BJ (cell line): ENCODE measurements around the gene DCAF8. TPM values are rescaled to one million over a fixed set of nuclear protein-coding genes. Genes with fewer than 3 reads are reported as not detected.

Source experiments
- CTCF ChIA-PET: fragments of 350-600 bp; formaldehyde crosslinking; extraction: SDS; loops from one replicate; lab custom pipeline; 2021; ENCODE audit warnings: antibody characterized with exemption, inconsistent platforms; lab: Yijun Ruan, JAX
- POLR2A ChIA-PET: fragments of 300-600 bp; sonication (Branson Sonifier 250); formaldehyde crosslinking; extraction: SDS; loops from one replicate; lab custom pipeline; 2021; ENCODE audit warnings: antibody characterized with exemption; lab: Charles Lee
- DNase-seq: peaks from one replicate; pipeline ENCODE4 v3.0.0-alpha.2; 2011; ENCODE audit warnings: low read depth
- H3K27me3 ChIP-seq: 2 replicates; pipeline ENCODE4 v1.6.0; 2011; ENCODE audit warnings: low read length; ENCODE audit not compliant: control insufficient read depth, insufficient read depth
- H3K36me3 ChIP-seq: 2 replicates; pipeline ENCODE4 v1.5.1; 2011; ENCODE audit warnings: low read length; ENCODE audit not compliant: control insufficient read depth, insufficient read depth
- H3K4me3 ChIP-seq: 2 replicates; pipeline ENCODE4 v1.5.1; 2011; ENCODE audit warnings: low read depth, mild to moderate bottlenecking, control low read depth, low read length
- polyA plus RNA-seq: library from polyadenylated mRNA; depleted of rRNA; stranded (reverse); fragments of >200 nt; gene quantifications from 2 replicates; pipeline ENCODE4 v1.2.3, GENCODE V29; 2011
- TF ChIP-seq, protein P1 (sequence below): IDR thresholded peaks from 2 replicates; pipeline ENCODE4 v1.5.1; 2011; ENCODE audit warnings: low read depth, mild to moderate bottlenecking, control low read depth, inconsistent platforms, low read length, moderate library complexity; ENCODE audit not compliant: insufficient read depth

Gene DCAF8
- polyA plus RNA-seq, 1 experiment, result 84.0 TPM

DNA sequence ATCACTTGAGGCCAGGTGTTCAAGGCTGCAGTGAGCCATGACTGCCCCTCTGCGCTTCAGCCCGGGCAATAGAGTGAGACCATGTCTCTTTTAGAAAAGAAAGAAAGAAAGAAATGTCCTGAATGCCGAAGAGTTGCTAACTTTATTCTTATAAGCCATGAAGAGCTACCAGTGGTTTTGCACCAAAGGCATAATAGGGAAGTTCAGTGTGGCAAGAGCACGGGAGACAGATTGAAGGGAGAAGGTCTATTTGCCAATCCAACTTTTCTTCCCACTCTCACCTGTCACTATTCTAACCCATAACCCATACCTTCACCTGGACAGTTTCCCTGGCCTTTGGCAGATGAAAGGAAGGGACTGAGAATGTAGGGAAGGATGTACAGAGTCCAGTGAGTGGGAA, 61.6 kb downstream of the DCAF8 start:
- Histone ChIP-seq H3K36me3 (no peaks in the 10 kb centered on the region), H3K4me3 (no peak overlapping the region), H3K27me3 (no peaks in the 10 kb centered on the region; the same call in 1 of the 2 replicates)
- no peak for DNase-seq
- POLR2A ChIA-PET, result no interaction called here
- CTCF ChIA-PET, result interaction anchor here (2.5 to 4.7 kb wide), 3 partner anchors 9 to 51 kb away, joined by 10 to 43 read pairs (median 11); partner anchors contain the start of gene CASQ1
- TF ChIP-seq, protein P1, sequence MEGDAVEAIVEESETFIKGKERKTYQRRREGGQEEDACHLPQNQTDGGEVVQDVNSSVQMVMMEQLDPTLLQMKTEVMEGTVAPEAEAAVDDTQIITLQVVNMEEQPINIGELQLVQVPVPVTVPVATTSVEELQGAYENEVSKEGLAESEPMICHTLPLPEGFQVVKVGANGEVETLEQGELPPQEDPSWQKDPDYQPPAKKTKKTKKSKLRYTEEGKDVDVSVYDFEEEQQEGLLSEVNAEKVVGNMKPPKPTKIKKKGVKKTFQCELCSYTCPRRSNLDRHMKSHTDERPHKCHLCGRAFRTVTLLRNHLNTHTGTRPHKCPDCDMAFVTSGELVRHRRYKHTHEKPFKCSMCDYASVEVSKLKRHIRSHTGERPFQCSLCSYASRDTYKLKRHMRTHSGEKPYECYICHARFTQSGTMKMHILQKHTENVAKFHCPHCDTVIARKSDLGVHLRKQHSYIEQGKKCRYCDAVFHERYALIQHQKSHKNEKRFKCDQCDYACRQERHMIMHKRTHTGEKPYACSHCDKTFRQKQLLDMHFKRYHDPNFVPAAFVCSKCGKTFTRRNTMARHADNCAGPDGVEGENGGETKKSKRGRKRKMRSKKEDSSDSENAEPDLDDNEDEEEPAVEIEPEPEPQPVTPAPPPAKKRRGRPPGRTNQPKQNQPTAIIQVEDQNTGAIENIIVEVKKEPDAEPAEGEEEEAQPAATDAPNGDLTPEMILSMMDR, result no peak

DNA sequence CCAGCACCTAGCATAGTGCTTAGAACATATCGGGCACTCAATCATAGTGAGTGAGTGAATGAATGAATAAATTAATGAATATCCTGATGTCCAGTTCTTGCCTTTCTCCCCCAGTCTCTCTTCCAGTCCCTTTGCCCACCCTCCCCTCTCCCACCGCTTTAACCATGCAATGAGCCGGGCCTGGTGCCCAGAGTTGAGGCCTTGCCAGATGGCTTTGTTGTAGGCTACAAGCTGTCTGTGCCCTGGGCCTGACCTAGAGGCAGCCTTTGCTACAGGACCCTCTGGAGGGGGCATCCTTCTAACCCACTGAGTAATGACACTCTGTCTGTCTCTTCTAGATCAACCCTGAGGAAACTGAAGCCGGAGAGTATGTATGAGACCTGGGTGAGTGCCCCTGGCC, 65.1 kb downstream of the DCAF8 start:
- TF ChIP-seq, protein P1, result no peak
- Histone ChIP-seq H3K36me3 (no peaks in the 10 kb centered on the region), H3K27me3 (peaks cover 2% of the 10 kb centered on the region; the same call in 1 of the 2 replicates), H3K4me3 (no peak overlapping the region)
- ChIA-PET CTCF (interaction anchor here (1.1 to 2.4 kb wide), 3 partner anchors 55 to 94 kb away, joined by 3 to 8 read pairs (median 7); no protein-coding TSS in a partner anchor), POLR2A (no interaction called here)
- no peak for DNase-seq

DNA sequence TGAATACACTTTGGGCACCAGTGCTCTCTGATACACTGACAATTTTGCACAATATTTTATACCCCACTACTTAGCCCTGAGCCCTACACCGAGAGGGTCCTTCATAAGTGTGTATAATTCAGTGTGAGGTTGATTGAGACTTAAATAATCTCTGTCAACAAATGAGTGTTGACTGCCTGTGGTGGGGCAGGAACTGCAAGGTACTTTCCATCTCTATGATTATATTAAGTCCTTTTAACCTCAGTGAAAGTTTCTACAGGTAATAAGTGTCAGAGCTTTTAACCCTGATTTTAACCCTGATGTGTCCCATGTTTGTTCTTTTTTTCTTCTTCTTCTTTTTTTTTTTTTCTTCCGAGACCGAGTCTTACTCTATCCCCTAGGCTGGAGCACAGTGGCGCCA, 66.2 kb downstream of the DCAF8 start:
- ChIA-PET CTCF (interaction anchor here (0.8 to 2.1 kb wide), 5 partner anchors 8 to 95 kb away, joined by 3 to 14 read pairs (median 7); no protein-coding TSS in a partner anchor), POLR2A (no interaction called here)
- Histone ChIP-seq H3K4me3 (no peak overlapping the region), H3K36me3 (no peaks in the 10 kb centered on the region), H3K27me3 (peaks cover 2% of the 10 kb centered on the region; the same call in 1 of the 2 replicates)
- TF ChIP-seq, protein P1, result no peak
- no peak for DNase-seq

DNA sequence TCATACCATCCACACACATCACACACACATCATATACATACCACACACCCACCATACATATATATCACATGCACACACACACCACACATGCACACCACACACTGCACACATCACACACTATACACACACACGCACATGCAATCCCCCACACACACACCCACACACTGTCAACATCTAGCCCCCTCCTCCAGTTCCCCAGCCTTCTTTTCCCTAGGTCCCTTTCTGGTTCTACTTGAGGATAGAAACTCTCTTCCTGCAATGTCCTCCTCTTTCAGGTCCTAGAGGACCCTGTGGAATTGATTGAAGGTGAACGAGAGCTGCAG, 67.7 kb downstream of the DCAF8 start:
- ChIA-PET CTCF (interaction anchor here (1.2 to 2.1 kb wide), 3 partner anchors 25 to 93 kb away, joined by 3 to 14 read pairs (median 8); no protein-coding TSS in a partner anchor), POLR2A (no interaction called here)

DNA sequence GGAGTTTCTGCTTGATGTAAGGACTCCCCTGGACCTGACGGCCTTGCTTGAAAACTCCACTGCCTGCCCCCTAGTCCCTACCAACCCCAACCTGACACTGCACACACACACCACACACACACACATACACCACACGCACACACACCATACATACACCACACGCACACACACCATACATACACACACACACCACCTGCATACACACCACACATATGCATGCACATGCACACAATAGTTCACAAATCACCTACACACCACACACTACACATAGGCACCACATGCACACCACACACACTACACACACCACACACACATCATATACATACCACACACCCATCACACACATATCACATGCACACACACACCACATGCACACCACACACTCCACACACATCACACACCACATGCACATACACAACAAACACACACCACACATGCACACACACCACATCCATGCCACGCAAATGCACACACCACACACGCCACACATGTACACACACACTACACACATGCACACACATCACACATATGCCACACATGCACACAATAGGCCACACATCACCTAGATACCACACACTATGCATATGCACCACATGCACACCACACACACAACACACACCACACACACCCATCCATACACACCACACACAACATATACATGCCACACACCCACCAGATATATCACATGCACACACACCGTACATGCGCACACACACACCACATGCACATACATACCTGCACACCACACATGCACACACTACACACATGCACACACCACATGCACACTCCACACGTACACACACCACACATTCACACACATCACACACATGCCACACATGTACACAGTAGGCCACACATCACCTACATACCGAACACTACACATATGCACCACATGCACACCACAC, 68.3 kb downstream of the DCAF8 start:
- ChIA-PET POLR2A (interaction anchor here (0.6 to 1.0 kb wide), 3 partner anchors 25 to 184 kb away, joined by 3 to 4 read pairs (median 3); no protein-coding TSS in a partner anchor), CTCF (interaction anchor here (0.7 to 6.1 kb wide), 44 partner anchors 9 to 415 kb away, joined by 3 to 113 read pairs (median 5); partner anchors contain the start of genes DCAF8, IGSF8 and PEX19)
- Histone ChIP-seq H3K36me3 (no peaks in the 10 kb centered on the region), H3K27me3 (peaks cover 2% of the 10 kb centered on the region; the same call in 1 of the 2 replicates), H3K4me3 (no peak overlapping the region)
- TF ChIP-seq, protein P1, result no peak
- DNase-seq, result no peak

More for the DNA sequence above, 67.7 kb downstream of the DCAF8 start:
- TF ChIP-seq, protein P1, result no peak
- H3K36me3 ChIP-seq, result no peaks in the 10 kb centered on the region
- no peak for DNase-seq
- H3K27me3 ChIP-seq, result peaks cover 2% of the 10 kb centered on the region; the same call in 1 of the 2 replicates
- H3K4me3 ChIP-seq, result no peak overlapping the region
